GM19397 (cell line): ENCODE data around the gene RAMP3.
"Not testable (repeated sequence)": the region's sequence is repeated elsewhere in the genome, so short reads cannot be mapped to it uniquely, and the experiment has no call there.

ENCODE experiments used
- ATAC-seq: cut with Tn5 transposase; IDR thresholded peaks from one replicate; pipeline ENCODE4 v1.9.1; 2021; ENCODE audit warnings: mild to moderate bottlenecking, moderate library complexity; ENCODE audit not compliant: unreplicated experiment

Gene RAMP3

DNA sequence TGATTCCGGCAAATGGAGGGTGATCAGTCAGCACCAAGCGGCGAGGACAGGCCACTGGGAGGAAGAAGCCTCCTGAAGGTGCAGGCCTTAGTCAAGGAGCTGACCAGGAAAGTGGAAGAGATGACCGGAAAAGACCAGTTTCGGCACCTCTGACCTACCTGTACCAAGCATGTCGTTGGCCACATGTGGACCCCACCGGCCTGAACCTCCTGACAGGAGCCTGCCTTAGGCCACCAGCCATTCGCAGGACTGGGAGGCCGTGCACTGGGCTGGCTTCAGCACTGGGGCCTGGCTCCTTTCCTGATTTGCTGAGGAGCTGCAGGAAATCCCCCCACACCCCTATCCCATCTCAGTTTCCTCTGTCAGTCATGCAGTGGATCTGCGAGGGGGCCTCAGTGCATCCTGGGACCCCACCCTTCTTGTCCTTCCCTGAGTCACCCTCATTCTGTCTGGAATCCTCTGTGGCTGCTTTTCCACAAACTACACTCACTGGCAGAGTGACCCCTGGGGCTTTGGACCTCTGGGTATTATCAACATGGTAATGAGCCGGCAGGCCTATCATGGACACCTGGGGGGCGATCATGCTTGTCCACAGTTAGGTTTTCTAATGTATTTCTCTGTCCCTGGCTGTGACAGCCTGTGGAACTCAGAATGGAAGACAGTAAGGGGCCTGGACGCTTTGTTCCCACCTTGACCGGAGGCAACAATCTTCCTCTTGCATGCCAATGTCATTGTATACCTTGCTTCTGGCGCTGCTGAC, 33.0 kb downstream of the RAMP3 start:
- no peak for ATAC-seq

DNA sequence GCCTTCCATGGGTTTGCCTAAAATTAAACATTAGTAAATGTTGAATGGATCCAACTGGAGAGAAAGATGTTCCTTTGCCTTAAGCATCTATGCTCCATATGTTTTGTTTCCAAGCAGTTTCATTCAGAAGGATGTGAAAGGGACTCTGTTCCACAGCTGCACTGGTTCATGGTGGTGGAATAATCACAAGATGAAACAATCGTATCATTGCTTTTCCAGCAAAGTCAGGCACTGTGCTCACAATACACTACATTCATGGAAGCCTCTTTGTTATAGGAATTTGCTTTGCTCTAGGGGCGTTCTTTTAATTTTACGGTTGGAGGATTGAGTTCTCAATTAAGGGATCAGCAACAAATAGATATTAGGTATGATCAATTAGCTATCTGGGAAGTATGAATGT, 33.8 kb downstream of the RAMP3 start:
- no peak for ATAC-seq

DNA sequence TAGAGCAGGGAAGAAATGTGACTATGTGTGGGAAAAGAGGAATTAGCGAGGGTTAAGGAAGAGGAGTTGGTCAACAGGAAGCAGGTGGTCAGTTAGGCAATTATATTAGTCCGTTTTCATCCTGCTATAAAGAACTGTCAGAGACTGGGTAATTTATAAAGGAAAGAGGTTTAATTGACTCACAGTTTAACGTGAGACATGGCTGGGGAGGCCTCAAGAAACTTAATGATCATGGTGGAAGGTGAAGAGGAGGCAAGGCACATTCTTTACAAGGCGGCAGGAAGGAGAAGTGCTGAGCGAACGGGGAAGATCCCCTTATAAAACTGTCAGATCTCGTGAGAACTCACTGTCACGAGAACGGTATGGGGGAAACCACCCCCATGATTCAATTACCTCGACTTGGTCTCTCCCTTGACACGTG, 35.0 kb downstream of the RAMP3 start:
- ATAC-seq = no peak

DNA sequence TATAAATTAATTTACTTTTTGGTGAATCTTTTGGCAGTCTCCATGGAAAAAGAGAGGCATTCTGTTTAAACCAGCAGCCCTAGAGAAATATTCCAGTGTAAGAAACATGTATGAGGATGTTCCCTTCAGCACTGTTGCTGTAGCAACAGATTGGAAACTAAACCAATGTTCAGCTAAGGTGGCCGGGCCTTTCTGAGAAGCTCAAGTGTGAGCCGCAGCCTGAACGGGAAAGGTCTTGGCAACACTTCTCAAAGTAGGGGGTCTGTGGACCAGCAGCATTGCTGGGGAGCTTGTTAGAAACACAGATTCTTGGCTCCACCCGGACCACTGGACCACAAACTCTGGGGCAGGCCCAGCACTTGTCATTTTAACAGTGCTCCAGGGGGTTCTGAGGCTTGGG, 36.2 kb downstream of the RAMP3 start:
- no peak for ATAC-seq

DNA sequence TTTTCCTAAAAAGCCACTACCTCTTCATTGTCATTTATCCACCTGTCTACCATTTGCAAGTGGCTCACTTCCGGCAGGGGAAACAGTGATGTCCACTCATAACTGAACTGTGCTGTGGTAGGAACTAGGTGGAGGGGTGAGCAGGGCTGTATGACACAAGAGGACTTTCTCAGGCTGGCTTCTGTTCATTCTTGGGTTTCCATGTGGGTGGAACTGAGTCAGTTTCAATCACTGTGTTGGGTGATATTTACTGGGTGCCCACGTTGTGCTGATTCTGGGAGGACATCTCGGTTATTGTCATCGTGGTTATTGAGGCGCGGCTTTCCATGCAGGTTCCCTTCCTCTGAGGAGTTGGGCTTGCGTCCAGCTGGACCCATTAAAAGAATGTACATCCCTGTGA, 38.8 kb downstream of the RAMP3 start:
- no peak for ATAC-seq

DNA sequence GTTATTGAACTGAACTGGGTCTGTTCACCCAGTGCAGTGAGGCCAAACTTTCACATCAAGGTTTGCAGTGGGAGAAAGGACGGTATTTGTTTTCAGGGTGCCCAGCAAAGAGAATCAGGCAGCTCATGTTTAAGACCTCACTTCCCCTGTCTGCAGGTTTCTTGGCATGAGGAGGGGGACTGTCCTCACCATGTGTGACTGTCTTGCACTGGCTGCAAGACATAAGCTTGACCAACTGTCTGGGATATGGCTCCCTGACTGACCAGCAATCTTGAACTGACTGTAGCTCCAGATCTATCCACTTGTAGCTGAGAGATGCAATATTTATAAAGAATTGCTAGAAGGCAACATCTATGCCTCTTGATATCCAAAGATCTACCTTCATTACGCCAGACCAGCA, 39.9 kb downstream of the RAMP3 start:
- no peak for ATAC-seq

DNA sequence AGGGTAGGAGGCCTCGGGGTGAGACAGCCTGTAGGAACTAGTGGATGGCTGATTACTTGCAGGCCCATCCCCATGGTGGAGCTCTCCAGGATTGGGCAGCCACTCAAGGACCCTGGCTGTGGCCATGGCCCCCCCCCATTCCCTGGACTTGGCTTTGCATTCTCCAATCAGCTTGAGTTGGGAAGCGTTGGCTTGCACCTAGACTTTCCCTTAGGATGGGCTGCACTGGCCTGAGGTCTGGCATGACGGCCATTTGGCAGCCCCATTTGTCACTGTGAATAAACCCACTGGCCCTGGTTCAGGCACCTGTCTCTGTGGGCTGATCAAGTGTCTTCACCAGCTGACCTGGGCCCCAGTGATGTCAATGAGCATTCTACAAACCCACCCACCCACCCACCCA, 41.4 kb downstream of the RAMP3 start:
- ATAC-seq = no peak

DNA sequence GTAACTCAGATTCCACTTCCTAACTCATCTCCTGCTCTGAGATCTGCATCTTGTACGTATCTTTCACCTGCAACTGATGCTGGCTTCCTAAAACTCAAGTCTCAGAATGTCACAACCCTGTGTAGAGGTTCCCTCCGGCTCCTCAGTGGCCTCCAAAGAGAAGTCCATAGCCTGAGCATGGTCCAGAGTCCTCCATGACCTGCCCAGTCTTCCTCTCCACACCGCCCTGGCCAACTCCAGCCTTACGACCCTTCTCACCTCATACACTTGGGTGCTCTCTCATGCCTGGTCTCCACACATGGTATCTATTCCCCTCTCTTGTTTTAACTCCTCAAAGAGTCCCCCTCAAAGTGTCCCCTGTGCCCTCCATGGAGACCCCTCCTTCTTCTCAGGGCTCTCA, 41.9 kb downstream of the RAMP3 start:
- ATAC-seq = no peak

DNA sequence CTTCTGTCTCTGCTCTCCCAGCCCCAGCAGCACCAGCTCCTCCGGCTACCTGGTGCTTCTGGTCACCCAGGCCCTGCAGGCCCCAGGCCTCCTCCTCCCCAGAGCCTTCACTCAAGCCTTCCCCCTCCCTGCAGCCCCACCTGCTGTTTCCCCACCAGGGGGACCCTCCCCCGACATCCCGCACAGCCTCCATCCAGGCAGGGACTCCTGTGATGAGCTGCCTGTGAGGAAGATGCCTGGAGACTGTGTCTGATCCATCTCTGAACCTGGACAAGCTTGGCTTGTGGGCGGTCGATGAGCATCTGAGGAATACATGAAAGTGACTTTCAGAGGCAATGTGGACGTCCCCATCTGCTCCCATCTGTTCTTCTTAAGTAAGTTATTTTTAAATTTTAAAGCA, 45.0 kb downstream of the RAMP3 start:
- no peak for ATAC-seq

DNA sequence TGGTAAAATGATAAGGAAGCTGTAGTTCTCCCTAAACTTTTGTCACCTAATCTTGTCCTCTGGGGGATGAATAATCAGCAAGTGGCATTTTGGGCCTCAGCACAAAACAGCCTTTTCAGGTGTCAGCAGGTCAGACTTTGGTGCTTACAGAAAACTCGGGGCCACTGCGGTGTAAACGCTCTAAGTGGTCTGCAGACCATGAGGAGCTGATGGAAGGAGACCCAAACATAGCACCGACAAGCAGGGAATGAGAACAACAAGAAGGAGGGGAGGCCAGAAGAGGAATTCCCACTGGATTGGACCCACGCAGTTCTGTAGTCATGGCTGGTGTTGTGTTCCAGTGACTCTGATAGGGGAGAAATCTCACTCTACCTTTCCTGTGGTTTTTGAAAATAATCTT, 45.4 kb downstream of the RAMP3 start:
- no peak for ATAC-seq

DNA sequence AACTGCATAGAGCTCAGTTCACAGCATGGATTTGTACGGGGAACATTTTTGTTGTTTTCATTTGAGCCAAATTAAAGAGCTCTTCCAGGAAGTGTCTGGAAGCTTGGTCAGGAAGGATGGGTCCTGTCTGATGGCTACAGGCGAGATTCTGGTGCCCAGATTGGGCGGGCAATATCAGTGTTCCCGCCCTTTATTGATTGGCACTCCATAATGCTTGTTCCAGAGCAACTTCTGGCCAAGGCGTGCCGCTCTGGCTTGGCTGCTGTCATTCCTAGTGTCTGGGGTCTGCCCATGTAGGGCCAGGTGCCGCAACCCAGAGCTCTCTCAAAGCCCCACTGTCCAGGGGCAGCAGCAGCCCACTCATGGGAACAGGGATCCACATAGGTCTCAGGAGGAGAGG, 45.9 kb downstream of the RAMP3 start:
- no peak for ATAC-seq

DNA sequence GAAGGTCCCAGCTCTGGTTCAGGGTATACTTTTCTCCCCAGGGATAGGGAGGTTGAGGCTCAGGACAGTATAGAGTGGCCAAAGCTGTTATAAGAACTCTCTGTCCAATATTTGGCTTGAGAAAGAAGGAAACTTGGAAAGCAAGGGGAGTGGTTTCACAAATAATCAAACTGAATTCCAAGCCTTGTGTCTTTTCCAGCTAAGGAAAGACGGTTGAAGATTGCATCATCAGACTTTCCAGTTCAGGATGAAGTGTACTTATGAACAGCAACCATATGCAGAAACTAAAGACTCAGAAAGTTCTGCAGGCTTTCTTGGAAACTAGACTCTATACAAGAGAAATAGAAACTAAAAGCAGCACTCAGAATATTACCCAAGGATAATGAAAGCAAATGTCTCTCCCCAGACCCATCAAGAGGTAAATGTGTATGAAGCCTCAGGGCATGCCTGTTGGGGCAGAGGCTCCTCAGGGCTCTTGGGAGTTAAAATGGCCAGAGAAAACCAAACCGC, 46.4 kb downstream of the RAMP3 start:
- ATAC-seq = no peak

DNA sequence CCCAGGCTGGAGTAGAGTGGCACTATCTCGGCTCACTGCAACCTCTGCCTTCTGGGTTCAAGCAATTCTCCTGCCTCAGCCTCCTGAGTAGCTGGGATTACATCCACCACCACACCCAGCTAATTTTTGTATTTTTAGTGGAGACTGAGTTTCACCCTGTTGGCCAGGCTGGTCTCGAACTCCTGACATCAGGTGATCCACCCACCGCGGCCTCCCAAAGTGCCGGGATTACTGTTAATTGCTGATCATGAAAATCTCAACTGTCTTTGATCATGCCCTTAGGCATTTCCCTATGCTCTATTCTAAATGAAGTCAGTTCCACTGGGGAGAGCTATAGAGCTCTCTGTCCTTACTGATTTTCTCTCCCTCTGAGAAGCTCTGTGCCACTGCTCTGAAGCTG, 48.7 kb downstream of the RAMP3 start:
- ATAC-seq = not testable (repeated sequence)

DNA sequence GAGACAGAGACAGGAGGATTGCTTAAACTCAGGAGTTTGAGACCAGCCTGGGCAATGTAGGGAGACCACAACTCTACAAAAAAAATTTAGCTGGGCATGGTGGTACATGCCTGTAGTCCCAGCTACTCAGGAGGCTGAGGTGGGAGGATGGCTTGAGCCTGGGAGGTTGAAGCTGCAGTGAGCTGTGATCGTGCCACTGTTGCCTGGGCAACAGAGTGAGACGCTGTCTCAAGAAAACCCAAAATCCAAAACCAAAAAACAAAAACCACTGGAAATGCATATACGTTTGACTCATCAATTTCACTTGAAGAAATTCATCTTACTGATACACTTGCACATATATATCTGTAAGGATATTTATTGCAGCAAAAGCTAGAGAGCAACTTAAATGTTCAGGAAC, 52.3 kb downstream of the RAMP3 start:
- ATAC-seq = not testable (repeated sequence)

DNA sequence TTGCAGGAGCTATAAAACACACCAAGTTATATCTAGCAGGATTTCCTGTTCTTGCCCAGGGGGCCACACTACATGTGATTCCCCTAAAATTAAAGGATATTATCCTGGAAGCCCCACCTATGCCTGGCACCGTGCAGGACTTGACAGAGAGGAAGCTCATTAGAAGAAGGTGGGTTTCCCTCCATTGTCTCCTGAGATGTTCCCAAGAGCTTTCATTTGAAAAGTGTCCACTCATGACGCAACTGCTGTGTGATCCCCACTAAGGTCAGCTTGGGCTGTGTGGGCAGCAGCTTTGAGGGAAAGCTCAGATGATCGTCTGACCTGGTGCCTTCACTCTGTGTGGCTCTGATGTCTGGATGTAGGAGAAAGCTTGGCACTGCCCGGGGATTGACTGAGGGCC, 53.5 kb downstream of the RAMP3 start:
- ATAC-seq = no peak

DNA sequence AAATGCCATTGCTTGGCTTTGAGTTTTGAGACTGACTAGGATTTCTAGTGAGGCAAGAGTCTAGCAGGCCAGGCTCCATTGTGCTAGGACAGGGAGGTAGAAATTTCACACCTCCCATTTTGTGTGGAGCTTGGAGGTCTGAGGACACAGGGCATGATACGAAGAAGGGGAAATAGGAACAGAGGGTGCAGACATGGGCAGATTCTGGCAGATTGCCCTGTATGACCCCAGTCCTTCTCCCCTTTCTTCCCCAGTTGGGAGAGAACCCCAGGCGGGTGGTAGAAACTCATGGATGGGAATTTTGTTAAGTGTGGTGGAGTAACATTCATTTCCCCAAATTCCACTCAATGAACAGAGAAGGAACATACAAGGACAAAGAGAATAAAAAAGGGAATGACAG, 54.4 kb downstream of the RAMP3 start:
- ATAC-seq = no peak

DNA sequence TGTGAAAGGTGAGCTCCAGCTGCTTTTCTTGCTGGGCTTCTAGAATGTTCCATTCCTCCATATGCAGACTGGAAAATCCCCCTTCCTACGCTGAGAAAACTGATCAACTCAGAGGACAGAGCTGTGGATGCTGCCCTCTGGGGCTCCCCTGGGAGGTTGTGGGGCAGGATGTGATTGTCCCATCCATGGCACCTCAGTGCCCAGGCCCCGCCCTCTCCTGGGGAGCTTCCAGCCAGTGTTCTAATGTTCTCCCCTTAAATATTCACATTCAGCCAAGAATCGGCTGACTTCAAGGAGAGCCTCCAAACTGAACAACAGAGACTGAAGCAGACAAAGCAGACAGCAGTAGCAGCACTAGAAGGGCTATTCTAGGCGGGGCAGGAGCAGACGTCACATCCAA, 55.0 kb downstream of the RAMP3 start:
- ATAC-seq = no peak

DNA sequence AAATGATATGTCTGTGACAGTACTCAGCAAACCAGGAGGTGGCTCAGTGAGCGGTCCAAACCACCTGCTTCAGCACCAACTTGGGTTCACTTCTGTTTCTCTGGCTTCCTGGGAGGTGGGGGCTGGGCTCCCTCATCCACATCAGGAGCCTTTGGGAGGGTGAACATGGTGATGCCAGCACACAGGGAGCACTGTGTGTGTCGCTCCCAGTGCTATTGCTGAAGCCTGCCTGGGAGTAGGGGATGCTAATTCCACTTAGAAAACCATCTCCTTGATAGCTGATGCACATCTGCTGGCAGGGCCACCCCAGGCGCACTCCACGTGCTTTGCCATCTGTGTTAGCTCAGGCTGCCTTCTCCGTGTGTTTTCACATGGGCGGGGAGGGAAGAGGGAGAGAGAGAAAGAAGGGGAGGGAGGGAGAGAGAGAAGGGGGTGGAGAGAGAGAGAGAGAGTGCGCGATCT, 58.0 kb downstream of the RAMP3 start:
- ATAC-seq = no peak

DNA sequence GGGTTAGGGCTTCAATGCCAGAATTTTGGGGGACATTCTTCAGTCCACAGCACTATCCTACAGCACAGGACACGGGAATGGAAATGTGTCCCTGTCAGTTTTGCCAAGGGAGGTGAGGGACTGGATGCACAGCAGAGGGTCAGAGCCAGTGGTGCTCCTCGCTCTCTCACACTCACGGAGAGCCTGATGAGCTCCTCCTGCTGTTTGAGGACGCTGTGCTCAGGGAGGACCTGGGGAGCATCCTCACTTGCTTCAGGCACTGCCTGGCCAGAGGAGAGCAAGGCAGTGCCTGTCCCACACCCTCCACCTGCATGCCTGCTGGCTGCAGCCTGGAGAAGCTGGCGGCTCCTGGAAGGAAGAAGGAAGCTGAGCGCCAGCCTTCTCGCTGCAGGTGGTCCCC, 58.6 kb downstream of the RAMP3 start:
- no peak for ATAC-seq

DNA sequence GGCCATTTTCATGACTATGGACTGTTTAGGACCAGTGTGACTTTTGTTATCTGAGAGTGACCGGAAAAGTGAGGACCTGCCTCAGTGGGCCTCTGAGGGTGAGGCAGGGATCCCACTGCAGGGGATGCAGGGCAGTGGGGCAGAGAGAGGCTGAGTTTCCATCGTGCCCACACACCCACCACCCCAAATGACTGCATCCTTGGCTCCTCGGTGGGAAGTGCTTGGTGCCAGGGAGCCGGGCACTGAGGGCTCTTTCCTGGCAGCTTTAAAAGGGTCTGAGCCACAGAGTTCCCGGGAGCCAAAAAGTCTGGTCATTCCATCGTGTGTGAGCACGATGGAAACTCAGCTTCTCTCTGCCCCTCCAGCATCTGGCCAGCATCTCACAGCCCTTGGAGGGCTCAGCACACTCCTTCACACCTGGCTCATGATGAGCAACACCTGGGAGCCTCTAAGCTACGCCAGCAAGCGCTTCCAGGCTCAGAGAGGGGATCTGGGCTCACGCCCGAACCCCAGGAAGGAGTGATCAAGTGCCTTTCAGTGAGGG, 59.1 kb downstream of the RAMP3 start:
- ATAC-seq = no peak

DNA sequence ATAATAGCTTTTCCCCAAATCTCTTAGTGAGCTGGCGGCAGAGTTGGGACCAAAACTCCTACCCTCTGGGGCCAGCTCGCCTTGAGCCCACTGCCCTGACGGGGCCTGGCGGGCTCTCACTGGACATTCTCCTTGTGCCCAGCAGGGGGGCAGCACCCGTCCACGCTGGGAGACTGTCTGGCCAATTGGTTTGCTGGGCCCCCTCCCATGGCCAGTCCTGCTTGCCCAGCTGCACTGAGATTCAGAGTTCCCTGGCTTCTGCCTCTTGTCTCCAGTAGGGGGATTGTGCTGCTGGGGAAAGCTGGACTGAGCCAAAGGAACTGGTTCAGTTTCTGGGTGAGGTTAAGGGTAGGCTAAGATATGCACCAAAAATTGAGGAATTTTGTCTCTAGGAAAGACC, 59.8 kb downstream of the RAMP3 start:
- no peak for ATAC-seq

DNA sequence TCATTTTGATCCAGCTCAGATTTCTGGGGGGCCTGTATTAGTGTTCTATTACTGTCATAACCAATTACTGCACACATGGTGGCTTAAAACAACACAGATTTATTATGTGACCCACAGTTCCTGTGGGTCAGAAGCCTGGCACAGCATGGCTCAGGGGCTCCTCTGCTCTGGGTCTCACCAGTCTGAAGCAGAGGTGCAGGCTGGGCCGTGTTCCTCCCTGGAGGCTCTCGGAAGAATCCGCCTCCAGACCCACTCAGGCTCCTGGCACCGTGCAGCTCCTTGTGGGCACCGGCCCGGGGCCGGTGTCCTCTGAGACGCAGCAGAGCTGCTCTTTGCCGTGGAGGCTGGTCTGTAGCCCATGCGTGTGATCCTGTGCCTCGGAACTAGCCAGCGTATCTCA, 61.5 kb downstream of the RAMP3 start:
- no peak for ATAC-seq
